Astrocyte (in vitro differentiated cells and primary cell): ENCODE results near the gene AIF1.

Experiments used
- EZH2 ChIP-seq: IDR thresholded peaks from 2 replicates; pipeline ENCODE4 v1.6.1; 2012; ENCODE audit warnings: mild to moderate bottlenecking, low read length, inconsistent platforms; ENCODE audit not compliant: insufficient read depth
- TF ChIP-seq, protein P1 (sequence below): IDR thresholded peaks from 2 replicates; pipeline ENCODE4 v1.5.1; 2011; ENCODE audit warnings: low read depth, mild to moderate bottlenecking, inconsistent platforms, low read length, moderate library complexity; ENCODE audit not compliant: insufficient read depth

DNA sequence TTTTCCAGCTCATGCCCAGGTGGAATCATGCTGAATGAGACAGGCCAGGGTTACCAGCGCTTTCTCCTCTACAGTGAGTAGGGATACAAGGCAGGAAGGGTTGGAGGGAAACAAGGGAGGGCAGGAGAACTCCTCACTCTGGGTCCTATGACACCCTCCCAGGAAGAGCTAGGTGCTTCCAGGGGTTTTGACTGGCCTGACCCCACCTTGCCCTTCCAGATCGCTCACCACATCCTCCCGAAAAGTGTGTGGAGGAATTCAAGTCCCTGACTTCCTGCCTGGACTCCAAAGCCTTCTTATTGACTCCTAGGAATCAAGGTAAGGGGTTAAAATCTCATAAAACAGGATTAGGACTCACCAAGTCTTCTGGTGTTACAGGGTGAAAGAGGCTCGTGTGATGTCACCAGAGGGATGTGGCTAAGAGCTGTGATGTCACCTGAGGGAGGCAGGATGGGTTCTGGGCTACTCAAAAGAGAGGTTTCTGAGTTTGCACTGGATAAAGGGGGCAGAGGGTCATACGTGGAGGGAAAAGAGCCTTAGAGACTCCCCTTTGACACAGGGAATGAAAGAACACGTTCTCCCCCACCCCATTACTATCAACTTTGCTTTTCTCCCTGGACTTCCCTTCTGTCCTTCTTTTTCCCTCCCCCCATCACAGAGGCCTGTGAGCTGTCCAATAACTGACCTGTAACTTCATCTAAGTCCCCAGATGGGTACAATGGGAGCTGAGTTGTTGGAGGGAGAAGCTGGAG is 42.5 kb downstream of the AIF1 start:
- TF ChIP-seq EZH2, result no peak
- TF ChIP-seq, protein P1, sequence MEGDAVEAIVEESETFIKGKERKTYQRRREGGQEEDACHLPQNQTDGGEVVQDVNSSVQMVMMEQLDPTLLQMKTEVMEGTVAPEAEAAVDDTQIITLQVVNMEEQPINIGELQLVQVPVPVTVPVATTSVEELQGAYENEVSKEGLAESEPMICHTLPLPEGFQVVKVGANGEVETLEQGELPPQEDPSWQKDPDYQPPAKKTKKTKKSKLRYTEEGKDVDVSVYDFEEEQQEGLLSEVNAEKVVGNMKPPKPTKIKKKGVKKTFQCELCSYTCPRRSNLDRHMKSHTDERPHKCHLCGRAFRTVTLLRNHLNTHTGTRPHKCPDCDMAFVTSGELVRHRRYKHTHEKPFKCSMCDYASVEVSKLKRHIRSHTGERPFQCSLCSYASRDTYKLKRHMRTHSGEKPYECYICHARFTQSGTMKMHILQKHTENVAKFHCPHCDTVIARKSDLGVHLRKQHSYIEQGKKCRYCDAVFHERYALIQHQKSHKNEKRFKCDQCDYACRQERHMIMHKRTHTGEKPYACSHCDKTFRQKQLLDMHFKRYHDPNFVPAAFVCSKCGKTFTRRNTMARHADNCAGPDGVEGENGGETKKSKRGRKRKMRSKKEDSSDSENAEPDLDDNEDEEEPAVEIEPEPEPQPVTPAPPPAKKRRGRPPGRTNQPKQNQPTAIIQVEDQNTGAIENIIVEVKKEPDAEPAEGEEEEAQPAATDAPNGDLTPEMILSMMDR, result no peak
